Measurements from ENCODE around the gene STAC.

Gene STAC

GRCh38 chr3:36487616-36488015 lies 107.3 kb downstream of the STAC start:
- Histone ChIP-seq H3K9ac (ENCODE audit: low read depth, low read length, poor library complexity) (no peak overlapping the region), H2AFZ (ENCODE audit: low read length) (no peak overlapping the region), H2BK12ac (ENCODE audit: low read length) (no peak overlapping the region), H2AK5ac (ENCODE audit: low read depth, low read length) (no peak overlapping the region), H2BK15ac (ENCODE audit: low read length) (no peak overlapping the region), H3K4me3 (ENCODE audit: low read length in 2 of 2) (no peak overlapping the region), H3K27ac (replicated peaks; ENCODE audit: low read length) (no peak overlapping the region), H3K4me1 (ENCODE audit: control insufficient read depth in 2 of 2, insufficient read depth in 1 of 2, low read depth in 1 of 2, low read length in 2 of 2) (peaks cover 0 to 2% of the 10 kb centered on the region in 2 donors), H3K23ac (ENCODE audit: low read depth, low read length, poor library complexity) (no peak overlapping the region), H3K4me2 (ENCODE audit: insufficient read depth, low read length, poor library complexity, severe bottlenecking) (no peak overlapping the region), H4K8ac (ENCODE audit: low read depth, low read length) (no peak overlapping the region), H3K27me3 (ENCODE audit: control insufficient read depth in 3 of 3, insufficient read depth in 3 of 3, low read depth in 1 of 3, low read length in 3 of 3) (no peaks in the 10 kb centered on the region), H3K14ac (ENCODE audit: low read length) (no peak overlapping the region), H3K36me3 (replicated peaks in 1 of 2; ENCODE audit: control insufficient read depth in 2 of 2, insufficient read depth in 2 of 2, low read length in 2 of 2) (peaks cover 0 to 1% of the 10 kb centered on the region in 2 donors), H2BK120ac (ENCODE audit: low read depth, low read length) (no peak overlapping the region), H3K4ac (ENCODE audit: low read length) (no peak overlapping the region), H3K9me3 (replicated peaks in 1 of 2; ENCODE audit: control insufficient read depth in 2 of 2, insufficient read depth in 1 of 2, low read depth in 1 of 2, low read length in 2 of 2) (no peaks in the 10 kb centered on the region), H3K79me1 (ENCODE audit: low read depth, low read length) (no peaks in the 10 kb centered on the region), H4K91ac (ENCODE audit: low read depth, low read length, poor library complexity) (no peak overlapping the region), H3K18ac (ENCODE audit: low read length) (no peak overlapping the region), H2BK5ac (ENCODE audit: low read length) (no peak overlapping the region)
- WGBS, 2 donors (ENCODE audit: extremely low coverage in 2 of 2, insufficient read length in 2 of 2, insufficient replicate concordance in 1 of 2): no CpG with 5 or more reads among the region's 4 CpGs
- no peak for DNase-seq (ENCODE audit: low spot score)

- Histone ChIP-seq H3K18ac (ENCODE audit: low read length) (no peak overlapping the region), H2BK5ac (ENCODE audit: low read length) (no peak overlapping the region), H4K91ac (ENCODE audit: low read depth, low read length, poor library complexity) (no peak overlapping the region), H3K14ac (ENCODE audit: low read length) (no peak overlapping the region), H3K79me1 (ENCODE audit: low read depth, low read length) (no peaks in the 10 kb centered on the region), H3K27ac (replicated peaks; ENCODE audit: low read length) (no peak overlapping the region), H3K36me3 (replicated peaks in 1 of 2; ENCODE audit: control insufficient read depth in 2 of 2, insufficient read depth in 2 of 2, low read length in 2 of 2) (peaks cover 0 to 3% of the 10 kb centered on the region in 2 donors), H2BK120ac (ENCODE audit: low read depth, low read length) (no peak overlapping the region), H3K9ac (ENCODE audit: low read depth, low read length, poor library complexity) (no peak overlapping the region), H3K4me1 (ENCODE audit: control insufficient read depth in 2 of 2, insufficient read depth in 1 of 2, low read depth in 1 of 2, low read length in 2 of 2) (peaks cover 0 to 2% of the 10 kb centered on the region in 2 donors), H3K4ac (ENCODE audit: low read length) (no peak overlapping the region), H2BK12ac (ENCODE audit: low read length) (no peak overlapping the region), H4K8ac (ENCODE audit: low read depth, low read length) (no peak overlapping the region), H3K4me2 (ENCODE audit: insufficient read depth, low read length, poor library complexity, severe bottlenecking) (no peak overlapping the region), H3K9me3 (replicated peaks in 1 of 2; ENCODE audit: control insufficient read depth in 2 of 2, insufficient read depth in 1 of 2, low read depth in 1 of 2, low read length in 2 of 2) (no peaks in the 10 kb centered on the region), H2AFZ (ENCODE audit: low read length) (no peak overlapping the region), H3K27me3 (ENCODE audit: control insufficient read depth in 3 of 3, insufficient read depth in 3 of 3, low read depth in 1 of 3, low read length in 3 of 3) (no peaks in the 10 kb centered on the region), H3K4me3 (ENCODE audit: low read length in 2 of 2) (no peak overlapping the region), H3K23ac (ENCODE audit: low read depth, low read length, poor library complexity) (no peak overlapping the region), H2AK5ac (ENCODE audit: low read depth, low read length) (no peak overlapping the region), H2BK15ac (ENCODE audit: low read length) (no peak overlapping the region)
- no CpG with 5 or more reads among the region's 6 CpGs for WGBS, 2 donors (ENCODE audit: extremely low coverage in 2 of 2, insufficient read length in 2 of 2, insufficient replicate concordance in 1 of 2)
- no peak for DNase-seq (ENCODE audit: low spot score)
These were observed 107.9 kb downstream of the STAC start for GRCh38 chr3:36488077-36488789.

- Histone ChIP-seq H2BK5ac (ENCODE audit: low read length) (no peak overlapping the region), H4K8ac (ENCODE audit: low read depth, low read length) (no peak overlapping the region)
These were observed 108.8 kb downstream of the STAC start for GRCh38 chr3:36489101-36489500.

GRCh38 chr3:36489679-36490425 lies 109.5 kb downstream of the STAC start:
- Histone ChIP-seq H3K18ac (ENCODE audit: low read length) (no peak overlapping the region), H3K14ac (ENCODE audit: low read length) (no peak overlapping the region), H3K79me1 (ENCODE audit: low read depth, low read length) (no peaks in the 10 kb centered on the region), H3K9me3 (replicated peaks in 1 of 2; ENCODE audit: control insufficient read depth in 2 of 2, insufficient read depth in 1 of 2, low read depth in 1 of 2, low read length in 2 of 2) (no peaks in the 10 kb centered on the region), H3K36me3 (replicated peaks in 1 of 2; ENCODE audit: control insufficient read depth in 2 of 2, insufficient read depth in 2 of 2, low read length in 2 of 2) (peaks cover 0 to 3% of the 10 kb centered on the region in 2 donors), H2AFZ (ENCODE audit: low read length) (no peak overlapping the region), H3K27ac (replicated peaks; ENCODE audit: low read length) (no peak overlapping the region), H3K23ac (ENCODE audit: low read depth, low read length, poor library complexity) (no peak overlapping the region), H3K4me2 (ENCODE audit: insufficient read depth, low read length, poor library complexity, severe bottlenecking) (no peak overlapping the region), H2BK12ac (ENCODE audit: low read length) (no peak overlapping the region), H4K8ac (ENCODE audit: low read depth, low read length) (no peak overlapping the region), H2BK120ac (ENCODE audit: low read depth, low read length) (no peak overlapping the region), H4K91ac (ENCODE audit: low read depth, low read length, poor library complexity) (no peak overlapping the region), H2AK5ac (ENCODE audit: low read depth, low read length) (no peak overlapping the region), H3K4me1 (ENCODE audit: control insufficient read depth in 2 of 2, insufficient read depth in 1 of 2, low read depth in 1 of 2, low read length in 2 of 2) (peaks cover 0 to 2% of the 10 kb centered on the region in 2 donors), H2BK15ac (ENCODE audit: low read length) (no peak overlapping the region), H3K4ac (ENCODE audit: low read length) (no peak overlapping the region), H3K27me3 (ENCODE audit: control insufficient read depth in 3 of 3, insufficient read depth in 3 of 3, low read depth in 1 of 3, low read length in 3 of 3) (no peaks in the 10 kb centered on the region), H2BK5ac (ENCODE audit: low read length) (no peak overlapping the region), H3K4me3 (ENCODE audit: low read length in 2 of 2) (no peak overlapping the region), H3K9ac (ENCODE audit: low read depth, low read length, poor library complexity) (no peak overlapping the region)
- no CpG with 5 or more reads among the region's 6 CpGs for WGBS, 2 donors (ENCODE audit: extremely low coverage in 2 of 2, insufficient read length in 2 of 2, insufficient replicate concordance in 1 of 2)
- no peak for DNase-seq (ENCODE audit: low spot score)

More at GRCh38 chr3:36489101-36489500, 108.8 kb downstream of the STAC start:
- H2AK5ac ChIP-seq (ENCODE audit: low read depth, low read length): no peak overlapping the region
- DNase-seq (ENCODE audit: low spot score): no peak
- no peak overlapping the region for H3K4me3 ChIP-seq (ENCODE audit: low read length in 2 of 2)
- H2BK120ac ChIP-seq (ENCODE audit: low read depth, low read length): no peak overlapping the region
- no peak overlapping the region for H2AFZ ChIP-seq (ENCODE audit: low read length)
- no peak overlapping the region for H3K9ac ChIP-seq (ENCODE audit: low read depth, low read length, poor library complexity)
- H2BK15ac ChIP-seq (ENCODE audit: low read length): no peak overlapping the region
- H3K23ac ChIP-seq (ENCODE audit: low read depth, low read length, poor library complexity): no peak overlapping the region
- no peak overlapping the region for H3K27ac ChIP-seq (replicated peaks; ENCODE audit: low read length)
- H2BK12ac ChIP-seq (ENCODE audit: low read length): no peak overlapping the region
- H4K91ac ChIP-seq (ENCODE audit: low read depth, low read length, poor library complexity): no peak overlapping the region
- H3K4me1 ChIP-seq (ENCODE audit: control insufficient read depth in 2 of 2, insufficient read depth in 1 of 2, low read depth in 1 of 2, low read length in 2 of 2): peaks cover 0 to 2% of the 10 kb centered on the region in 2 donors
- H3K14ac ChIP-seq (ENCODE audit: low read length): no peak overlapping the region
- H3K9me3 ChIP-seq (replicated peaks in 1 of 2; ENCODE audit: control insufficient read depth in 2 of 2, insufficient read depth in 1 of 2, low read depth in 1 of 2, low read length in 2 of 2): no peaks in the 10 kb centered on the region
- H3K79me1 ChIP-seq (ENCODE audit: low read depth, low read length): no peaks in the 10 kb centered on the region
- H3K4me2 ChIP-seq (ENCODE audit: insufficient read depth, low read length, poor library complexity, severe bottlenecking): no peak overlapping the region
- H3K36me3 ChIP-seq (replicated peaks in 1 of 2; ENCODE audit: control insufficient read depth in 2 of 2, insufficient read depth in 2 of 2, low read length in 2 of 2): peaks cover 0 to 3% of the 10 kb centered on the region in 2 donors
- no peaks in the 10 kb centered on the region for H3K27me3 ChIP-seq (ENCODE audit: control insufficient read depth in 3 of 3, insufficient read depth in 3 of 3, low read depth in 1 of 3, low read length in 3 of 3)
- no CpG with 5 or more reads among the region's 4 CpGs for WGBS, 2 donors (ENCODE audit: extremely low coverage in 2 of 2, insufficient read length in 2 of 2, insufficient replicate concordance in 1 of 2)
- no peak overlapping the region for H3K18ac ChIP-seq (ENCODE audit: low read length)
- H3K4ac ChIP-seq (ENCODE audit: low read length): no peak overlapping the region

All from neuronal stem cell (in vitro differentiated cells).